ENCODE data around the gene LYVE1. TPM values are rescaled to one million over a fixed set of nuclear protein-coding genes. Genes with fewer than 3 reads are reported as not detected.
"Not testable (repeated sequence)": the region's sequence is repeated elsewhere in the genome, so short reads cannot be mapped to it uniquely, and the experiment has no call there.

The LYVE1 gene
- polyA plus RNA-seq, 3 donors, result 12.3 to 113 (median 112) TPM

DNA sequence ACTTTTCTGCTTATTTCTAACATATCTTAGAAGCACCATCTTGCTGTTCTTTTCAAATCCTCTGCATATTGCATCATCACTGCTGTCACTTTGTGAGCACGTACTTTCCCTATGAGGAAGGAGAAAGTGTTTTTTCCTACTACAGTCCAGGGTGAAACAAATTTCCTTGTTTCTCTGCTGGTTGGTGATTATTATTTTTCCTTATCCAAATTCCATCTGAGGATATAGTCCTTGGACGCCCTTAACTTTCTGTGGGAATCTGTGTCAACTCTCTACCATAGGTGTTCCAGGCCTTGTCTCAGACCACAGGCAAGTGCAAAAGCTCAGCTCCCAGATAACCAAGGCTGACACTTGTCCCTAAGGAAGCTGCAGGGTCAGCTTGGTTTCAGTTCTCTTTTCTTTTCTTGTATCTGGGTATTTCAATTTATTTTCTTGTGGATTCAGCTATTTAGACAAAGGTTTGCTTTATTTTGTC lies 29.4 kb upstream of the LYVE1 start:
- H3K27ac ChIP-seq (ENCODE audit: low read depth, low read length), result no peak overlapping the region
- 53 to 87% (median 55%) methylated on average over 2 of the region's 2 CpGs for WGBS, 3 donors

DNA sequence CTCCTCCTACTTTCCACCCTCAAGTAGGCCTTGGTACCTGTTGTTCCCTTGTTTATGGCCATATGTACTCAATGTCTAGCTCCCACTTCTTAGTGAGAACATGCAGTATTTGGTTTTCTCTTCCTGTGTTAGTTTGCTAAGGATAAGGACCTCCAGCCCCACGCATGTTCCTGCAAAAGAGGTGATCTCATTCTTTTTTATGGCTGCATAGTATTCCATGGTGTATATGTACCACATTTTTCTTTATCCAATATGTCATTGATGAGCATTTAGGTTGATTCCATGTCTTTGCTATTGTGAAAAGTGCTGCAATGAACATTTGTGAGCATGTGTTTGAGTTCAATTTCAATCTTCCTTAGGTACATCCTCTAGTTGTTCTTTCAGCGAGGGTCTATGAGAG lies 27.4 kb upstream of the LYVE1 start:
- 95 to 99% (median 96%) methylated on average over 2 of the region's 2 CpGs for WGBS, 3 donors
- not testable (repeated sequence) for H3K27ac ChIP-seq (ENCODE audit: low read depth, low read length)

DNA sequence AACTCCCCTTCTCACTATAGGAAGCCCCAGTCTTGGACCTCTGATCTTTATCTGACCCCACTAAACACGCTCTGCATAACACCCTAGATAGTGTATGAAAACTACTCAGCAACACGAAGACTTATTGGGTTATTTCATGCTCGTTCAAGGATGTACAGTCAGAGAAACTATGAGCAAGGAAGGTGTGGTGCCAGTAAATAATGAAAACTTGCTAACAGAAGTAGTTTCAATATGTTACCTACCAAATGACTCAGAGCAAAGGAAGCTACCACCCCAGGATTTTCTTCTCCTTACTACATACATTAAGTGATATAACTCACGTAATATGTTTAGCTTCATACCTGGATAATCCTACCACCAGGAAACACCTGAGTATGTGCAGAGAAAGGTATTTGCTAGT lies 25.9 kb upstream of the LYVE1 start:
- WGBS, 3 donors, result 82 to 91% (median 88%) methylated on average over 4 of the region's 4 CpGs
- no peak overlapping the region for H3K27ac ChIP-seq (ENCODE audit: low read depth, low read length)

DNA sequence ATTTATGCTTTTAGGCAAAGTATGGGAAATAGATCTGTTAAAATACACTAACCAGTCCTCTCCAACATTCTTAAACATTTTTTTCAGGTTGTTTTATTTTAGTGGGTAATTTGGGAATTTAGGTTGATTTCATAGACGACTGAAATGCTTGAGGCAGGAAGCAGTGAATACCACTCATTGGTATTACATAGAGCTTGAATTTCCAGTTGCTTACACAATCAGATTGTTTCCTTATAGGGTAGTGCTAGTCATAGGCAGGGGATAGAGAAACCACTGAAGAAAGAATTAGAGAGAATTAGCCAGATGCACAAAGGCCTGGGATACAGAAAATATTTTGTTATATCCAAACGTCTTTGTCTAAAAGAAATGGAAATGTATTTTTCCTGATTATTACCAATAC lies 23.9 kb upstream of the LYVE1 start:
- H3K27ac ChIP-seq (ENCODE audit: low read depth, low read length), result no peak overlapping the region
- 36 to 60% (median 38%) methylated on average over 2 of the region's 2 CpGs for WGBS, 3 donors

DNA sequence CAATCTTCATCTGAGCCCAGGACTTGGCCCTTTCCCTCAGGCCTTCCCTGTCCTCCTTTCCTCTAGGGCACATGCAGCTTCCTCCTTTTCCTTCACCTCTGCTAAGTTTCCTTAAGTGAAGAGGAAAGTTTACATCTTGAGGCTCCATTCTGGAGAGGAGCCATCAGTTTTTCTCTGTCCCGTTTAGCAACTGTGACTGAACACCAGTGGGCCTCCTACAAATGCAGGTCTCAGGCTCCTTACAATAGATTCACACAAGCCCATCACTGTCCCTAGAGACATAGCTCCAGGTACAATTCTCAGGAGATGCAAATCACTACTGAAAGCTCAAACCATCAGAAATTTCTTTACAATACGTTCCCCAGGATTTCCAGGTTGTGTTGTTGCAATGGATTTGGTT lies 23.3 kb upstream of the LYVE1 start:
- WGBS, 3 donors, result 59 to 81% (median 63%) methylated on average over 2 of the region's 2 CpGs
- no peak overlapping the region for H3K27ac ChIP-seq (ENCODE audit: low read depth, low read length)

DNA sequence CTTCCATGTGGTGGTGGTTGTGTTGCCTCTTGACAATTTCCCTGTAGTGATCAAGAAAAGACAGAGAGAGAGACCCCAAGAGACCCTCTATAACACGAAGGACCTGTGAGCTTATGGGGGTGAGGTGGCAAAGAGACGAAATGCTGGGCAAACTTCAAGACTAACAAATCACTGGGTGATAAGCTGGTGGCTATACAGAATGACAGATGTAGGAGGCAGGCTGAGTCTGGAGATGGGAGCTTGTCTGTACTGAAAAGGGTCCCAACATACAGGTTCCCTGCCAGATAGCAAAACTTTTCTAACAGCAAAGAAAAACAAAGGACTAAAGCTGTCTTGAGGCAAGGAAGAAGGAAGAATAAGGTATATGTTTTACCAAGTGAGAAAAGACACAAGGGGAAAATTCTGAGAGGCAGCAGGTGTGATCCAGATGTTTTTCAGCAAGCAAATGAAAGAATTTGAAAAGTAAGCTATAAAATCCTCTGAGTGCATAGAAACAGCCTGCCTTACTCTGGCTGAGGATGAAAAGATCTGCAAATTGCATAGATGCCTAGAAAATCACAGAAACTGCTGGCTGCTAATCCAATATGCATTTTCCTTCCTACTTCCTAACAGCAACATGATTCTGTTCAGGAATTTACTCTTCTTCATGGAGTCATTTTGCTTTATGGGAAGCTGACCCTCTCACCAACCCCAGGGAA lies 21.9 kb upstream of the LYVE1 start:
- no peak overlapping the region for H3K27ac ChIP-seq (ENCODE audit: low read depth, low read length)
- WGBS, 3 donors, result 40 to 88% (median 73%) methylated on average over 2 of the region's 2 CpGs

DNA sequence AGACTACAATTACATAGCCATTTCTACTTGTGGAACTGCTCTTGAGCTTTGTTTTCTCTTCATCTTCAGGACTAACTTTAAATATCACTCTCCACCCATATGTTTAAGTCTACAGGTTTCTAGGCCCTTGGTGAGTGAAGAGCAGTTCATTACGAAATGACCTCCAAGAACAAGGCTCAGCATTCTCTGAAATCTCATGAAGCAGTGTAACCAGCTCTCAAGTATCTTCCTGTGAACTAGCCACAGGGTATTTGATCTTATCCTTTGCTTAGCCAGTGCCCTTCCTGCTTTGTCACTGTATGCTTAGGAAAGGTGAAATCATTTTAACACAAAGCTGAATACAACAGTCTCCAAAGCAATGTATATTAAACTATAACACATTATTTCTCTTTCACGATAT lies 20.4 kb upstream of the LYVE1 start:
- 72 to 92% (median 77%) methylated on average over 2 of the region's 2 CpGs for WGBS, 3 donors
- H3K27ac ChIP-seq (ENCODE audit: low read depth, low read length), result no peak overlapping the region

DNA sequence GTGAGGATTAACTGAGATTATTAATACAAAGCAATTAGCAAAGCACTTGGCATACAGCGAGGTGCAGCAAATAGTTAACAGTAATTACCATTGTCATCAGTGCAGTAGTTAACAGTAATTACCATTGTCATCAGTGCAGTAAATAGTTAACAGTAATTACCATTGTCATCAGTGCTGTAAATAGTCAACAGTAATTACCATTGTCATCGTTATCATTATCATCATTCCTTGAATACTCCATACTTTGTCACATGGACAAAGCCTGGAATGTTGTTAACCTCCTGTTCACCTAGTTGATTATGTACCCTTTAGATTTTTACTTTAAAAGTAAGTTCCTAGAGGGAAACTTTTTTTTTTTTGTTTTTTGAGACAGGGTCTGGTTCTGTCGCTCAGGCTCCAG lies 19.5 kb upstream of the LYVE1 start:
- 87 to 92% (median 88%) methylated on average over 3 of the region's 3 CpGs for WGBS, 3 donors
- no peak overlapping the region for H3K27ac ChIP-seq (ENCODE audit: low read depth, low read length)

DNA sequence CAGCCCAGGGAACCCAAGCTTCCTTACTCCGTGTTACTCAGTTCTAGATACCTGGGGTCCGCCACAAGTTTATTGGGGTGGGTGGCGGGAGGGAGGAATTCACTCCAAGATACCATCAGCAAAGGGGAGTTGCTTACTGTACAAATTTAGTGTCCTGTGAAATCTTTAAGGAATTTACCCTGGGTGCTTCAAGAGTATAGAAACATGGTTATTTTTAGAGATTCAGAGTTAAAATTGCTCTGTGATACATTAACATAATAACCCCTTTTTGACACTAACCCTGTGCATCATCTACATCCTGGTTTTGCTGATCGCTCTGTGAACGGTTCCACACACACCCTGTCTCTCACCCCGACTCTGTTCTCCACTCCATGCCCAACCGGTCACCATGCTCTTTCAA lies 18.9 kb upstream of the LYVE1 start:
- no peak overlapping the region for H3K27ac ChIP-seq (ENCODE audit: low read depth, low read length)
- 87 to 94% (median 91%) methylated on average over 7 of the region's 7 CpGs for WGBS, 3 donors

DNA sequence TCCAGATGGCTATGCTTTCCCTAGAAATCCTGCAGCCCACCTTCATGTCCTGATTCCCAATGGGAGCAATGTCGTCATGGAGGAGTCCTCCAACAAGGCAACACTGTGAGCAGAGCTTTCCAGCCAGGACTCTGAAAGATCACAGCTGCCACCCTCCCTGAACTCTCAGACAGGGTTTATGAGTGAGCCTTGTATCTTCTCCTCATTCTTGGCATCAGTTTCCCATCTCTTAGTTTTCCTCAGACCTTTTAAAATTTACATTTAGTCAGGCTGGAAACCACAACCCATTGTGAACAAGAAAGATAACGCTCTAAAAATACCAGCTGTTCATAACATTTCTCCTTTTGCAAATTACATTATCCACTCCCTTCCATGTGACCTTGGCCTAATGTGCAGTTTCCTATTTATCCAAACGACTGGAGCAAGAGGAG lies 15.6 kb upstream of the LYVE1 start:
- WGBS, 3 donors, result 11 to 16% (median 15%) methylated on average over 3 of the region's 3 CpGs
- no peak overlapping the region for H3K27ac ChIP-seq (ENCODE audit: low read depth, low read length)

DNA sequence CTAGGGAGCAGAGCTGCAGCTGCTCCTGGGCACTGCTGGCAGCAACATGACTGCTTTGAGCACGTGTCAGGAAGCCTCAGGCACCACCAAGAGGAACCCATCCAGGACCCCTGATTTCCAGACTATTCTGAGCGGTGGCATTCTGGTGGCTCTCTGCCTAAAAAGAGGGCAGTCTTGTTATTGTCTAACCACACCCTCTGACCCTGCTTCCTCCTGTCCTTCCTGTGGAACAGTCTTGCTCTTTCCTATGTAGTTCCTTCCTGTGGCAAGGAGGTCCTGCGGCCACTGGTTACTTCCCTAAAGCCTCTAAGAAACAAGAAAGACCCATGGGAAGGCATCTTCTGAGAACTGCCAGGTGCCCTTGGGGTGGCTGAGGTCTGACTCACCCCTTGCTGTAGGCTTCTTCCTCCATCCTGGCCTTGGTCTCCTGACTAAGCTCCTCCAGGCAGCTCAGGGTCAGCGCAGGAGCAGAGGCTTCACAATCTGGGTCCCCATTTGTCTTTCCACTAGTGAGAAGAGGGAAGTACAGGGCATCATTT lies 13.1 kb upstream of the LYVE1 start:
- 50 to 86% (median 51%) methylated on average over 4 of the region's 4 CpGs for WGBS, 3 donors
- no peak overlapping the region for H3K27ac ChIP-seq (ENCODE audit: low read depth, low read length)

DNA sequence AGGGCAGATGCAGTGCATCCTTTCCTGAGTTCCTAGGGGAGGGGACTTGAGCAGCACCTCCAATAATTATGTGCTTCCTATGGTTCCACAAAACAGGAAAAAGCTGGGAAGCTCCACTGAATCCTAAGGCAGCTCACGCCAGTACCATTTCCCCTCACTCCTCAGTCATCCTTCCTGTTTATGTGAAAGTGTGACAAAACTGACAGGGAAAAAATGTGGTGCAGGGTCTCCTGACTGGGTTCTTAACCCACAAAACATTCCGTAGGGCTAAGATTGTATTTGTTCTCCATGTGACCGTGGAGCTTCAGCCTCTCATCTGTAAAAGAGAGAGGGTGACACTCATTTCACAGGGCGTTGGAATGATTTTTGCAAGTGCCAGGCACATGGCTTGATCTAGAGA lies 12.2 kb upstream of the LYVE1 start:
- no peak overlapping the region for H3K27ac ChIP-seq (ENCODE audit: low read depth, low read length)
- WGBS, 3 donors, result 63 to 81% (median 71%) methylated on average over 4 of the region's 4 CpGs

DNA sequence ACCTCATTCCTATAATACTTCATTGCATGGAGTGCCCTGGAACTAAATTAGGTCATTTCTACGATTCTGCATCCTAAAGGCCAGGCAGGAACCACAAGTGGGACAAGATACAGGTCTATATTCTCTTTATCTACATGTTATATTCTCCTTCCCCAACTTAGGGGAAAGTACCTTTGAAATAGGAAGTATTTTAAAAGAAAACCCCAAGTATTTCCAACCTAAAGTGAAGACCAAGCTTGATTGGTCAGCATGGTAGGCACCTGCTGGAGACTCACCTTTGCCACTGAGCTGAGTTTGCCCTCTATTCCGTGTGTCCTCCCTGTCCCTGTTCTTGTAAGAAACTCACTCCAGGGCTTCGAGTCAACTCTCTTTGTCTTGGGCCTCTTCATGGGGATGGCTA lies 11.2 kb upstream of the LYVE1 start:
- H3K27ac ChIP-seq (ENCODE audit: low read depth, low read length), result no peak overlapping the region
- WGBS, 3 donors, result 81 to 95% (median 94%) methylated on average over 3 of the region's 3 CpGs

DNA sequence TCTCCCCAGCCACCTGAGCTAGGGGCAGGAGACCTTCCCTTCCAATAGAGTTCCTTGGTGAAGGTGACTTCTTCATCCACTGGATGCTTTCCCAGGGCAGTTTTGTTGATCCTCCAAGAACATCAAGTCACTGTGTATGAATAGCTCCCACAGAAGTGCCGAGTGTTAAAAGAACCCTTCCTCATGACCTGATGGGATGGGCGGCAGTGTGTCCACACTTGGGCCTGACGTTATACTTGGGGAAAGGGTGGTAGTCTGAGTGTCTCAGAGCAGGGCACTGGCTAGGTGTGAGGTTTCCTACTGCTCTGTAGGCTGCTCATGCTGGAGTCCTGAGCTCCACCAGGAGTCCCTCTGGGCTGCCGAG lies 7.6 kb upstream of the LYVE1 start:
- H3K27ac ChIP-seq (ENCODE audit: low read depth, low read length), result no peak overlapping the region
- WGBS, 3 donors, result 89 to 98% (median 92%) methylated on average over 4 of the region's 4 CpGs

DNA sequence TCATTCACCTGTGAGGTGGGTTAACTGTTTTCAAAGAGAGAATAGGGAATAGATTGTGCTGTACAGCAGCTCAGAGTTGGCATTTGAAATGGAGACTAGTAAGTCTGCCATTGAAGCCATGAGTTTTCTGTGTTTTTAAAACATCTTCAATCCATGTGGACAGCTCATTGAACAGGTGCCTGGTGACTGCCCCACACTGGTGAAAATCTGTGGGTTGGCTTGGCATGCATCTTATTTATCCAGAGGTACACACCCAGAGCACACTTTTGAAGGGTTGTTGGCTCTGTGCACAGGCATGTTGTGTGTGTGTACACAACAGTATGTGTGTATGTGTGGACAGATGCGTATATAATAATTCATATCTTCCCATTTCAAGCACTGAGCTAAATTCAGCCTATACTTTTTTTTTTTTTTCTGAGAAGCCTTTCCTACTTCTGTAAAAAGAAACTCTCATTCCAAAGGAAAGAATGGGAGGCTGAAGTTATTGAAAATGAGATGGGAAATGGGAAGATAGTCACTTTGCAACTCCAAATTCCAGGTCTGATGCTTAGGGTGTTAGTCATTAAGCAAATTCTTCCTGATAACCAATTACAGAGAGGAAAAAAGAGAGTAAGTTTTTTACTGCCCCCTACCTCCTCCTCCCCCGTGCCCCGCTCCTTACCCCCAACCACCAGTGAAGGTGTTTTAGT lies 7.0 kb upstream of the LYVE1 start:
- H3K27ac ChIP-seq (ENCODE audit: low read depth, low read length), result no peak overlapping the region
- WGBS, 3 donors, result 84 to 94% (median 92%) methylated on average over 3 of the region's 3 CpGs

DNA sequence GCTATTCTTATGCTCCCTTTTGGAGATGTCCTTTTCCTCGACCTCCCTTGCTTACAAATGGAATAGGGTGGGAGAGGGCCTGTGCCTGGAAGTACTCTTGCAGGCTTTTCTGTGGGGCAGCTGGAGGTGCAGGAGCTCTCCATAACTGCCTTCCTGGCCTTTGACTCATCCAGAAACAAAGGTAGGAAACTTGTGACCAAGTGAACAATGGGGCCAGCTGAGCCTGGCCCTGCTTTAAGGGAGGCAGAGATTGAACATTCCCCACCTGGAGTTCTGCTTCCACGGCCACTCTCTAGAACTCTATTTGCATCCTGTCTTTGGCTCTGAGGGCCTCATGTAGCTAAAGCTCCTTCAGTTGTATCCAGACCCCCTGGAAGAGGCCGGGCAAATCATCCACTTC lies 5.1 kb upstream of the LYVE1 start:
- H3K27ac ChIP-seq (ENCODE audit: low read depth, low read length), result no peak overlapping the region
- 70 to 83% (median 78%) methylated on average over 3 of the region's 3 CpGs for whole genome bisulfite sequencing, 3 donors

DNA sequence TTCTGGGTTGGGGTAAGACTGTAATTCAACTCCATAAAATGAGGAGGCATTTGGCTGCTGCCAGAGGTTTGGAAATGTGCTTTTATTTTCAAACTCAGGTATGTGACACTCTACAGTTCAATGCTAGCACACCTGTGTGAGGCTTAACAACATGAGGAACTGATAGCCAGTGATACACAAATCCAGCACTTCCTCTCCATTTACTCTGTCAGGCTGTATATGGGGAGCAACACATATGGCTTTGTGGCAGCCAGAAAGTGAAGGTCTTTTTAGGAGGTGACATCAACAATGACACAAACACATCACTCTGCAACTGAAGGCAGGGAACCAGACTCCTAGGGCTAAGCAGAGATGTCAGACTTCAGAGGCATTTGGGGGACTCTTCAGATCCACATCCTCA lies 4.6 kb upstream of the LYVE1 start:
- H3K27ac ChIP-seq (ENCODE audit: low read depth, low read length), result no peak overlapping the region

DNA sequence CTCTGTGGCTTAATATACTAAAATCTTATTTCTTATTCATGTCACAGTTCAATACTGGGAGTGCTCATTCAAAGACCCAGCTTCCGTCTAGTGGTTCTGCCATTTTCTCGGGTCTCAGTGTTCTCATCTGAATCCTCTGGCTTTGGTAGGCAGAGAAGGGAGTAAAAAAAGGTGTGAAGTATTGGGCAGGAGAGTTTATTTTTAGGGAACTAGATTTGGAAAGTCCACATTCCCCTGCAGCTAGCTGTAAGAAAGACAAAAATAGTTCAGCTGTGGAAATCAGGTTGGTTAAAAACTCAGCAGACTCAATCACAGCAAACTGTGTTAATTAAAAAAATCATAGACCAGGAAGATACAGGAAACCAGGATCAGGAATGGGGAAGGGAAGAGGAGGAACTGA lies 4.1 kb upstream of the LYVE1 start:
- no peak overlapping the region for H3K27ac ChIP-seq (ENCODE audit: low read depth, low read length)
- WGBS, 3 donors, result 89 to 96% (median 95%) methylated on average over 2 of the region's 2 CpGs

DNA sequence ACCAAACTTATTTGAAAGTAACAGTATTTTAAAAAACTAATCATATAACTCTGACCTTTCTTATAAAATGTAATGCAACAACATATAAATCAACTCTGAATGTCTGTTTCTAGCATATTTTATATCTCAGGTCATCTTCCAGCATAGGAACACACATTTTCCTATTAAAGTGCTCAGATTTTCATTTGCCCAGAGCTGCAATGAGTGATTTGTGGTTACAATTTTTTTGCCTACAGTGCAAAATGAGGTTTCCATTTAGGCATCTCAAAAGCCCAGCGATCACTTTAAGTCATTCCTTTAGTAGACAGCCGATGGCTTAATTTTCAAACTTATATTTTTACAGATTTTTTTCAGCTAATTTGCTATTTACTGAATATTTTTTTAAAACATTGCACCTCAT lies 1.0 kb downstream of the LYVE1 start:
- no peak overlapping the region for H3K27ac ChIP-seq (ENCODE audit: low read depth, low read length)
- 77 to 90% (median 79%) methylated on average over 2 of the region's 2 CpGs for WGBS, 3 donors
